K562 (cell line): ENCODE measurements around the gene PRDX6. TPM values are rescaled to one million over a fixed set of nuclear protein-coding genes. Genes with fewer than 3 reads are reported as not detected.
"Not testable (repeated sequence)": the region's sequence is repeated elsewhere in the genome, so short reads cannot be mapped to it uniquely, and the experiment has no call there.

Experiments
- ATF7 ChIP-seq: fragments of 450-650 bp; IDR thresholded peaks from 2 replicates; pipeline ENCODE4 v1.7.1; 2014; ENCODE audit warnings: mild to moderate bottlenecking, moderate library complexity
- CBFA2T2 ChIP-seq: fragments of 450-650 bp; conservative IDR thresholded peaks from 2 replicates; pipeline ENCODE4 v1.6.1; 2017; ENCODE audit warnings: mild to moderate bottlenecking
- CBFA2T3 ChIP-seq: fragments of 450-650 bp; IDR thresholded peaks from 2 replicates; pipeline ENCODE4 v1.6.1; 2017
- CXXC5 ChIP-seq: fragments of 250-450 bp; sonication (Bioruptor Pico); IDR thresholded peaks from 2 replicates; pipeline ENCODE4 v1.8.0; 2022; ENCODE audit warnings: inconsistent platforms, mild to moderate bottlenecking, moderate library complexity
- EGR1 ChIP-seq: fragments of 450-650 bp; conservative IDR thresholded peaks from 2 replicates; pipeline ENCODE4 v1.6.1; 2017; ENCODE audit warnings: mild to moderate bottlenecking
- EP400 ChIP-seq: fragments of 450-650 bp; IDR thresholded peaks from 2 replicates; pipeline ENCODE4 v1.6.1; 2017; ENCODE audit warnings: antibody characterized with exemption, mild to moderate bottlenecking, moderate library complexity
- ETS2 ChIP-seq: IDR thresholded peaks from 2 replicates; pipeline ENCODE4 v1.6.1; 2016; ENCODE audit warnings: borderline replicate concordance, missing genetic modification characterization, mild to moderate bottlenecking, moderate library complexity, missing compliant biosample characterization; ENCODE audit not compliant: poor library complexity, severe bottlenecking
- GATA2 ChIP-seq: sonication (generic); formaldehyde crosslinking; IDR thresholded peaks from 2 replicates; pipeline ENCODE4 v1.4.0; 2020; ENCODE audit warnings: mild to moderate bottlenecking, missing genetic modification reagents
- GATAD2A ChIP-seq: fragments of 450-650 bp; IDR thresholded peaks from 2 replicates; pipeline ENCODE4 v1.6.1; 2017
- HDAC1 ChIP-seq, 2 experiments: fragments of 450-650 bp; IDR thresholded peaks; 2 replicates each; pipeline ENCODE4 v1.6.1; 2016 to 2017; ENCODE audit warnings: inconsistent platforms in 1 of 2, mild to moderate bottlenecking in 1 of 2, moderate library complexity in 1 of 2
- L3MBTL2 ChIP-seq: fragments of 450-650 bp; IDR thresholded peaks from 2 replicates; pipeline ENCODE4 v1.6.1; 2016; ENCODE audit warnings: mild to moderate bottlenecking, moderate library complexity
- MECOM ChIP-seq: fragments of 250-450 bp; sonication (Bioruptor Pico); IDR thresholded peaks from 2 replicates; pipeline ENCODE4 v1.8.0; 2022; ENCODE audit warnings: inconsistent platforms
- NCOR1 ChIP-seq: fragments of 450-650 bp; IDR thresholded peaks from 2 replicates; pipeline ENCODE4 v1.6.1; 2016; ENCODE audit warnings: mild to moderate bottlenecking, moderate library complexity
- RBBP5 ChIP-seq: fragments of 200-600 bp; sonication (generic); IDR thresholded peaks from 2 replicates; pipeline ENCODE4 v1.6.1; 2012; ENCODE audit warnings: borderline replicate concordance, mild to moderate bottlenecking, low read length, control low read depth, inconsistent platforms; ENCODE audit not compliant: insufficient read depth, poor library complexity, severe bottlenecking
- SMAD4 ChIP-seq: fragments of 250-450 bp; sonication (Bioruptor Pico); conservative IDR thresholded peaks from 2 replicates; pipeline ENCODE4 v1.8.0; 2021; ENCODE audit warnings: inconsistent platforms, mild to moderate bottlenecking, moderate library complexity
- SMARCE1 ChIP-seq: fragments of 450-650 bp; IDR thresholded peaks from 2 replicates; pipeline ENCODE4 v1.7.1; 2016; ENCODE audit warnings: mild to moderate bottlenecking
- TAL1 ChIP-seq: fragments of 450-650 bp; IDR thresholded peaks from 2 replicates; pipeline ENCODE4 v1.6.1; 2016; ENCODE audit warnings: mild to moderate bottlenecking
- TEAD4 ChIP-seq, 2 experiments: sonication (generic) in 1 of 2; formaldehyde crosslinking in 1 of 2; IDR thresholded peaks; 2 replicates each; pipeline versions ENCODE4 v1.6.1 to v1.8.0; 2012 to 2022; ENCODE audit warnings: borderline replicate concordance in 1 of 2, inconsistent platforms in 1 of 2, low read length in 1 of 2, mild to moderate bottlenecking in 1 of 2, missing genetic modification reagents in 1 of 2
- ZFX ChIP-seq: sonication (generic); formaldehyde crosslinking; IDR thresholded peaks from 2 replicates; pipeline ENCODE4 v1.8.0; 2022; ENCODE audit warnings: mild to moderate bottlenecking, missing genetic modification reagents, moderate library complexity
- ZNF639 ChIP-seq, 2 experiments: fragments of 200-800 bp in 1 of 2; sonication (Bioruptor generic) in 1 of 2; sonication (generic) in 1 of 2; formaldehyde crosslinking in 1 of 2; IDR thresholded peaks in 1 of 2; conservative IDR thresholded peaks in 1 of 2; 2 replicates each; pipeline versions ENCODE4 v1.5.0 to v1.6.1; 2016 to 2020; ENCODE audit warnings: missing compliant biosample characterization in 1 of 2, missing genetic modification characterization in 1 of 2, missing genetic modification reagents in 1 of 2
- polyA plus RNA-seq, 8 experiments: library from polyadenylated mRNA; depleted of rRNA in 4 of 8; stranded (reverse) in 5 of 8; unstranded in 3 of 8; fragments of >200 nt; fragmentation: Nextera tagmentation in 2 of 8; fragmentation: Illumina TruSeq in 1 of 8; extraction: Ambion mirVana in 2 of 8; extraction: Trizol in 1 of 8; gene quantifications; 2 replicates each; pipeline versions ENCODE4 v1.2.1 to v1.2.3, GENCODE V29; 2011 to 2014; ENCODE audit warnings: inconsistent platforms in 1 of 8, missing spikeins in 1 of 8
- total RNA-seq, 7 experiments: library from RNA; depleted of rRNA in 6 of 7; stranded (reverse); fragments of >200 nt in 6 of 7; fragmentation: Illumina TruSeq in 2 of 7; extraction: Trizol in 2 of 7; gene quantifications; 2 replicates each; pipeline versions ENCODE4 v1.2.1 to v1.2.3, GENCODE V29; 2011 to 2021; ENCODE audit warnings: low replicate concordance in 1 of 7

Gene PRDX6
- total and polyA plus RNA-seq, 9 of the 15 experiments (the other 6 are each of a cell fraction or from before 2014, with no cell fraction given): 277 to 1,082 (median 610) TPM

DNA sequence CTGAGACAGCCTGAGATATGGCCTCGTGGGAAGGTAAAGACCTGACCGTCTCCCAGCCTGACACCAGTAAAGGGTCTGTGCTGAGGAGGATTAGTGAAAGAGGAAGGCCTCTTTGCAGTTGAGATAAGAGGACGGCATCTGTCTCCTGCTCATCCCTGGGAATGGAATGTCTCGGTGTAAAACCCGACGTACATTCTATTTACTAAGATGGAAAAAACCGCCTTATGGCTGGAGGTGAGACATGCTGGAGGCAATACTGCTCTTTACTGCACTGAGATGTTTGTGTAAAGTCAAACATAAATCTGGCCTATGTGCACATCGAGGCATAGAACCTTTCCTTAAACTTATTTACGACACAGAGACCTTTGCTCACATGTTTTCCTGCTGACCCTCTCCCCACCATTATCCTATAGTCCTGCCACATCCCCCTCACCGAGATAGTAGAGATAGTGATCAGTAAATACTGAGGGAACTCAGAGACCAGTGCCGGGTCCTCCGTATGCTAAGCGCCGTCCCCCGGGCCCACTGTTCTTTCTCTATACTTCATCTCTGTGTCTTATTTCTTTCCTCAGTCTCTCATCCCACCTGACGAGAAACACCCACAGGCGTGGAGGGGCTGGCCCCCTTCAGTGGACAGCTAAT lies 2.2 kb upstream of the PRDX6 start (continued):
- TF ChIP-seq RBBP5 (peak; percentile 51), SMARCE1 (peak; percentile 74; the same call in 1 of the 2 replicates), EP400 (0 out of 2 replicates have a peak, but pooled peaks have one; percentile 19), GATA2 (peak; percentile 22; the same call in 1 of the 2 replicates), TAL1 (peak; percentile 9; the same call in 1 of the 2 replicates), ZNF639 (CRISPR knock-in tag; conservative IDR thresholded peaks at IDR 0.05 in 1 of 2, IDR thresholded peaks at IDR 0.05 in 1 of 2) (peak in 1 of 2 experiments; percentile 36; a peak in 1 of 4 replicates), ZFX (peak; percentile 42), NCOR1 (0 out of 2 replicates have a peak, but pooled peaks have one; percentile 6), SMAD4 (CRISPR knock-in tag) (peak; percentile 18; the same call in 1 of the 2 replicates), EGR1 (0 out of 2 replicates have a peak, but pooled peaks have one; percentile 20), L3MBTL2 (peak; percentile 55), CBFA2T3 (peak; percentile 43), GATAD2A (peak; percentile 13; the same call in 1 of the 2 replicates), TEAD4 (IDR thresholded peaks at IDR 0.05; ENCODE audit: low read length) (peak; percentile 29; the same call in 1 of the 2 replicates), CBFA2T2 (peak; percentile 10; the same call in 1 of the 2 replicates), CXXC5 (CRISPR knock-in tag) (0 out of 2 replicates have a peak, but pooled peaks have one; percentile 68), MECOM (CRISPR knock-in tag) (peak; percentile 83), HDAC1 (IDR thresholded peaks at IDR 0.05) (0 out of 4 replicates have a peak, but pooled peaks of 1 of the 2 experiments have one; percentile 10), ETS2 (tag) (peak; percentile 47), ATF7 (0 out of 2 replicates have a peak, but pooled peaks have one; percentile 8)
- not testable (repeated sequence) for TF ChIP-seq TEAD4 (CRISPR knock-in tag; IDR thresholded peaks at IDR 0.05; ENCODE audit: borderline replicate concordance)
